HG03045 (cell line): ENCODE results near the gene AMELX.

Source experiments
- ATAC-seq: cut with Tn5 transposase; IDR thresholded peaks from one replicate; pipeline ENCODE4 v1.9.1; 2021; ENCODE audit warnings: mild to moderate bottlenecking, moderate library complexity; ENCODE audit not compliant: unreplicated experiment

The AMELX gene

DNA sequence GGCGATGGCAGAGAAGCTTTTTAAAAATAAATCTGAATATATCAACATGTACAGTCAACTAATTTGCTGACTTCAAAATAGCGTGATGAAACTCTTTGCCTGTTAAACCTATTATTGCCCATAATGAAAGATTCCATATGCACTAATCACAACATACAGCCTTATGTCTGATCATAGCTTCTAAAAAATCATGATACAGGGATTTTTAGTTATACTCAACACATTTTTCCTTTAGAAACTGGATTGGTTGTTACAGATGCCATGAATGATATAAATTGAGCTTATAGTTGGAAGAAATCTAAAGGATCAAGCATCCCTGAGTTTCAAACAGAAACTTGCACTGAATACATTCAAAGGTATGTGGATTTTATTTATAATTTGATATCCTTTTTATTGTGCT, at the start of gene AMELX:
AMELX (plus strand) TSS at position 301 of the 400 bp plus-strand sequence. CDS start 1,376 bp downstream, outside the sequence.
- ATAC-seq, result no peak

DNA sequence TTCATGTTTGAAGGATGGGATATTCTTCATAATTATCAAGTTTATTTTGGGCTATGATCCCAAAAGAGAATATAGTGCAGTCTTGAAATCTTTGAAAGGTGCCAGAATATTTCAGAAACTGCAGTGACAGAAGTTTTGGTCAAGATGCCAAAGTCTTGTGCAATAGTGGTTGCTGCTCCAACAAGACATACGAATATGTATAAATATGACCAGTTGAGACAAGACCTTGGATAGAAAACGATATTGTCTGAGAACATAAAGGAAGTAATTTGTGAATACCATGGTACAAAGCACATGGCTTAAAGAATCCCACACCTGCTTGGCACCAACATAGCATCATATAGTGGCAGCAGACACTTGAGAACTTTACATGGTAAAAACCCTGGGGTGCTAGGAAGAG, 48.6 kb upstream of the AMELX start:
- ATAC-seq, result no peak

DNA sequence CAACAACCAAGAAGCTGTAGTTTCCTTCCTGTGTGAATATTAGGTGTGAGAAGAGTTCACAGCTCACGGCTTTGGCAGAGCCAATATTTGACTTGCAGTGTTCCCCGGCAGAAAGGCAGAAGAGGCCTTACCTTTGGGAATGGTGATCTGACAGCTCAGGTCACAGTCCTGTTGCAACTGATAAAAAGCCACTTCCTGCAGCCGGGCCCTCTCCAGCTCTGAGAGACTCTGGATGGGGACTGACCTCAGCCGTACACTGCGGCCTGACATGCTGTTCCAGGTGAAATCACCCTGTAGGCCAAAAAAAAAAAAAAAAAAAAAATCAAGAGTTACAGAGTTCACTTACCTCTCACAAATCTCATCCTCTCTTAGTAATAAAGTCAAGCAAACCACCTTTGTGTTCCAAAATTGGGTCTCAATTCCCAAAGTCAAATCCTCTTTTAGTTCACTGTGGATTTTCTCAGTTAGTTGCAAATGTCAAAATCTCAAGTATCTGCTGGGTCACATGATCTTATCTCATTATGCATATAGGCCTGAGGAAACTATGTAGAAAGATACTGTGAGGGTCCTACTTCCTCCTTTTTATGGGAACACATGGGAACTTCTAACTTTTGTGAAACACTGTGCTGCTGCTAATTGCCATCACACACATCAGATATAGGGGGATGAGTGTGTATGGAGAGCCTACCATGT, 38.6 kb upstream of the AMELX start:
- no peak for ATAC-seq

DNA sequence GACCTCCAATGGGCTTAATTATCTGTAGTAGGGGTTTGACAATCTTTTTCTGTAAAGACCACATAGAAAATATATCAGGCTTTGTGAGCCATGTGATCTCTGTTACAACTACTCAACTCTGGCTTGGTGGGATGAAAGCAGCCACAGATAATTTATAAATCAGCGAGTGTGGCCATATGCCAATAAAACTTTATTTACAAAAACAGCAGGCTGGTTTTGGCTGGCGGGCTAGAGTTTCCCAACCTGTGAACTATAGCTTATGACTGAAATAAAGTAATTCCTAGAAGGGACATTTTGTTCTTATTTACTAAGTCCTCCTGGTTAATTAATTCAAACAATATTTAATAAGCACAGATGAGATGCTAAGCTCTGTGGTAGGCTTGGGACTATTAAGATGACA, 35.9 kb upstream of the AMELX start:
- ATAC-seq, result no peak

DNA sequence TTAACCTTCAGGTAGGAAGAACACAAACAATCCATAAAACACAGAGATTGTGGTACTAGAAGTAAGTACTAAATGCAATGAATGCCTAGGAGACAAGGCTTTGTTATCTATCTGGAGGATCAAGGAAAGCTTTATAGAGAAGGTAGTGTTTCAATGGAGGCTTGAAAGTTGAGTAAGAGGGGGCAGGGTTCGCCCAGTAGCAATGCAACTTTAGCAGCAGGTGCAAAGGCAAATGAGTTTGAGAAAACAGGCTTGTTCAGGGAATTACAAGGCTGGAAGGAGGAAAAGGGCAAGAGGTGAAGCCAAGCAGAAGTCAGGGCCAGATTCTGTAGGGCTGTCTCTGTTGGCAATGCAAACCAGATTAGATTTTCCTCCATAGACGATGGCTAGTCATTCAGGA, 35.5 kb upstream of the AMELX start:
- no peak for ATAC-seq

DNA sequence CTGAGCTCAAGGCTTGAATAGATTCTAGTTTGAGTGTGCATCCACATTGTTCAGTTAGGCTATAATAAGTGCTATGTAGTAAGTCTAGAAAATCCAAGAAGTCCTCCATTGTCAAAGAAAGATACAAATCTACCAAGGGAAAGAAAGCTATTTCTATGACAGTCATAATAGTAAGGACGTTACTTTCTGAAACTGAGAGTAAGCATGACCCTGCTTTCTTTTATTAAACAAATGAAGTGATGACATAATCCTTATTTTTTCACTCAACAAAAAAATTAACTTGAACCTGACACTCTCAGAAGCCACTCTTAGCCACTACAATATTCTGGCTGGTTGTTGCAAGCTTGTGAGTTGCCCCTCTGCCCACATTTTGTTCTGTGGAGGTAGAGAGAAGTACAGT, 33.8 kb upstream of the AMELX start:
- ATAC-seq, result no peak

DNA sequence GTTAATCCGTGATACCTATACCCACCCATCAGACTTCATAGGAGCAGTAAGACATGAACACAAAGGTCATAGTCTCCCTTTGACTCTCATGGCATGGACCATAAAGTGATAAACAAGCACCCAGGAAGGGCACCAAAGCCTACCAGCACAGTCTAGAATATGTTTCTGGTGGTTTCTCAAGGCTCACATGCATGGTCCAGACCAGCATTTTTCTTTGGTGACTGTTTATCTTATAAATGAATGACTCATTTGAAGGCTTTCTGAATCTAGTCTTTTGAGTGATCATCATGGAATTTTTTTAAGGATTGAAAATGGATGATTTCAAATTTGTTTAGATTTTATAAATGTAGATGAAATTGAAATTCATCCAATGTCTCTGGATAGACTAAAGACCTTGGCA, 32.0 kb upstream of the AMELX start:
- ATAC-seq, result no peak

DNA sequence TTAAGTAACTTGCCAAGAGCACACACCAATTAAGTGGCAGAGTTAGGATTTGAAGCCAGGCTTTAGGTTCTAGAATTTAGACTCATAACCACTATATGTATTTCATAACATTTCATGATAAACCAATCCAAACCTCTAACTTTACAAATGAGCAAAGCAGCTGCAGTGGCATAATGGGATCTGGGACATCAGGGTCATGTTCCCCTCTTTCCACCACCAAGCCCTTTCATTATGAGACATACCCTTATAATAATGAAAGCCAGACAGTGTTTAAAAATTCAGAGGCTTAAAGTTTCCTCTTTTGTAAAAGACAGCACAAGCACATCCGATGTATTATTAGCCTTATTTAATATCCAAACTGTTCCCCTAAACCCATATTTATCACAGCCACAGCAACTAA, 28.3 kb upstream of the AMELX start:
- ATAC-seq, result no peak

DNA sequence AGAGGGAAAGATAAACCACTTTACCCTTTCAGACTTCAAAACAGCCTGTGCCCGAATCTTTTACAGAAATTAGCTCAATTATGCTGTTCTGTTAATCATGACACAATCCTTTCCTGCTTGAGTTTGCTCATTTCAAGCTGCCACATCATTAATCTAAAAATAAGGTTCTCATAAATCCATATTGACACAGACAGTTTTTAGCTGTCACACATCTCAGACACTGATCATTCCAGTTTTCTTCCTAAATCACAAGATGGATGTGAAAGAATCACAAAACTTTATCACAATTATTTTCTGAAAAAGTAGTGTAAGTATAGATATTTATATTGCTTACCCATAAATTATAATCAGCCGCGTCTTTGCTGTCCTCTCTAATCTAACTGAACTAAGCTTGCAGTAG, 27.9 kb upstream of the AMELX start:
- no peak for ATAC-seq

DNA sequence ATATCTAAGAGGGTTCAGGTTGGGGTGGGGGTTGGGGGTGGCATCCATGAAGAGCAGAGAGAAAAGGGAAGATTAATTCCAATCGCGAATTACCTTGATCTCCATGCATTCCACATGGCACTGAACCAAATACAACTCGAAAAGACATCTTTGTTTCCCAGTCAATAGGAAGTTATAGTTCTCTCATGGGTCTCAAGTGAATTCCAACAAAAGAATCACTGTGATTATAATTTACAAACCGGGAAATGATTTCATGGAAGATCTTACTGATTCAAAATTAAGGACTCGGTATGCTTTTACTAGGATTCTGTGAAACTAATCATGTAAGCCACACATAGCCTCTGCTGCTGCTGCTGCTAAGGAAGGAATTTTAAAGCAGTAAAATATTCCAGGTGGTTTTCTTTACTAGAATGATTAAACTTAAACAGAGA, 26.6 kb upstream of the AMELX start:
- no peak for ATAC-seq

DNA sequence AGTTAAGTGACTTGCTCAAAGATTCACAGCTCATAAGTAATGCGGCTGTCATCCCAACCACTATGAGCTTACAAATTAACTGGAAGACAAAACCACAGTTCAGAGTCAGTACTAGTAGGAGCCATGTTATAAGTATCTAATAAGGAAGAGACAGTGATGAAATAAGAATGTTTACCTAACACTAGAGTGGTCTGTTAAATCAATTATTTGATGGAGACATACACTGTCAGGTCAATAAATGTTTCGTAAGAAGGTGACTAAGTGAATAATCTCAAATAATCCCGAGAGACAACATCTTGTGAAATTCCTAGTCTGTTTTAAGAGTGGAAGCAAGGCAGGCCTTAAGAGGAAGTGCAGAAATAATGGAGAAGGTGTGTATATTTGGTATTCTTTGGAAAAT, 25.8 kb upstream of the AMELX start:
- no peak for ATAC-seq

DNA sequence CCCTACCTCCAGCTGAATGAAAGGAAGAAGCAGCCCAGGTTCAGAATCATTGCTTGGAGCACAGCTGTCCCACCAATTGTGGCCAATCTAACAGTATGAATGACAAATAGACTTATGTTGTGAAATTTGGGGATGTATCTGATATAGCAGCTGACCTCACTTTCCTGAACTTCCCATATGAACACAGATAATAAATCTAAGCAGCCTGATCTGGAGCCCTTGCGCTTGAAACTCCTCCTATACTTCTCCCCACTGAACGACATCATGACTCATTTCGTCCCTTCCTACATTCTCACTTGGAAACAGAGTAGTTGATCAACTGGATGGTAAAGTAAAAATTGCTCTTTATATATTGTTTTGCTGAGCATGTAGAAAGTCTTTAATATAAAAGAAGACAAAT, 24.2 kb upstream of the AMELX start:
- ATAC-seq, result no peak

DNA sequence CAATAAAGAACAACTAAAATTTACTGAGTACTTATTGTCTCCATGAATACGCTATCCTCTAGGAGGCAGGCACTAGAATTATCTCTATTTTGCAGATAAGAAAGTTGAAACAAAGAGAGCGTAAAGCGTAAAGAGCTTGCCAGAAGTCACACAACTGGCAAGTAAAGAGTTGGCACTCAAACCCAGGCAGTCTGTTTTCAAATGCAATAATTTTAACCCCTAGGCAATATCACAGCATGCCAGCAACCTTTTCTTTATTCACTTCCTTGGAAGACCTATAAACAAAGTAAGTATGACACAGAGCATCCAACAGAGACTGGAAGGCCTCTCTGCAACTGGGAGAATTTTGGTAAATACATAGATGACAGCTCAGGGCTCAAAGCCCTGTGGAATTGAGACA, 23.2 kb upstream of the AMELX start:
- ATAC-seq, result no peak

DNA sequence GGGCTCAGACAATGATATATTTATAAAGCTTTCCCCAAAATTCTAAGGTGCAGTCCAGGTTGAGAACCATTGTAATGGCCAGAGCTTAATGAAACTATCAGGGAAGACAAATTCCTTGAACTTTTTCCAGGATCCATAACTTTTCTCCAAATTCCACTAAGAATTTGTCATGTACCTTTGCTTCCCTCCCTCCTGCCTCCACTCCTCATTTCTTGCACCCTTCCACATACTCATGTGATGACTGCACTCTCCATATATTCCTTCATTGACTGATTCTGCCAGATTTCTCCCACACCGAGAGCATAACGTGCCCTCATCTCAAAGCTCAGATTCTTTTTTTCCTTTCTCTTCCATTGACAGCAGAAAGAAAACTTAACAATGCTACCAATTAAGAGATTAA, 20.9 kb upstream of the AMELX start:
- ATAC-seq, result no peak

DNA sequence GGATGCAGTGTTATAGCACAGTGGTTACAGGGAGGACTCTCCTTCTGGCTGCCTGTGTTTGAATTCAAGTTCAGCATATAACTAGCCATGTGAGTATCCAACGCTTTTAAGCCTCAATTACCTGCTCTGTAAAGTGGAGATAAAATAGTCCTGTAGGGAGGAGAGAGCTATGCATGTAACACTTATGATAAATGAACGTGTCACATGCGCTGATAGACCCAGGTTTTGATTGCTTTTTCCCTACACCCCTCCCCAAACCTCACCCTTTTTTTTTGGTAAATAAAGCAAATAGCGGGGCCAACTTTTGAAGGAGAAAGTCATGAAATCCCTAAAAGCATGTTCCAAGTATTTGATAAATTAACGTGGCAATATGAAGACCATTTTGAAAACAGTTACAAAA, 20.4 kb upstream of the AMELX start:
- no peak for ATAC-seq

DNA sequence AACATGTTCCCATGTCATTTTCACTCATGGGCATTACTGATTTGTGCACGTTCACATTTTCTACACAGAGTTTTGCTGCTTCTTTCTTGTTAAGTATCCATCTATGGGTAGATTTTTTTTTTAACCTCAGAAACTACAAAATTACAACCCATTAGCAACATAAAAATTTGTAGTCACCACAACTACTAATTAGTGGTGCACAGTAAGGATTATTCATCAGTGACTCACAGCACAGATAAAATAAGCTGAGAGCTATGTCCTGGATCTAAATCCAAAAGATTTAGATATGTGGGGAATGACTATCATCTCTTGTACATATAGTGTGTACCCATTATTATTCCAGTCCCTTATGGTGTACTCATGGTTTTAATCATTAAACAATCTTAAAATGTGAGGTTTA, 19.7 kb upstream of the AMELX start:
- no peak for ATAC-seq

DNA sequence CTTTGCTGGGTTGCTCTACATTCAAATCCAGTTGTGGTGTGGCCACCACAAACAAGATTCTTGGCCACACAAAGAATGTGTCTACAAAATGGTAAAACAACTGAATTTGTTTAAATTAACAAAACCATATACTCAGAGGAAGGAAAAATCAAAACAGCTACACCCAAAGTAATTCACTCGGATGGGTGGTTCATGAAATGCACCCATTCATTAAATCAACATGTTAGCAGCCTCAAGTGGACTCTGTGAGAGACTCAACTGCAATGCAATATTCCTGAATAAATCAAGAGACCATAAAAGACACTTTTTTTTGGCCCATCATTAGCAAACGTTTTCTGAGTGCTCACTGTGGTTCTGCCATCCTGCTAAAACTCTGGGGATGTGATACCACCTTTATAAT, 11.2 kb upstream of the AMELX start:
- no peak for ATAC-seq

DNA sequence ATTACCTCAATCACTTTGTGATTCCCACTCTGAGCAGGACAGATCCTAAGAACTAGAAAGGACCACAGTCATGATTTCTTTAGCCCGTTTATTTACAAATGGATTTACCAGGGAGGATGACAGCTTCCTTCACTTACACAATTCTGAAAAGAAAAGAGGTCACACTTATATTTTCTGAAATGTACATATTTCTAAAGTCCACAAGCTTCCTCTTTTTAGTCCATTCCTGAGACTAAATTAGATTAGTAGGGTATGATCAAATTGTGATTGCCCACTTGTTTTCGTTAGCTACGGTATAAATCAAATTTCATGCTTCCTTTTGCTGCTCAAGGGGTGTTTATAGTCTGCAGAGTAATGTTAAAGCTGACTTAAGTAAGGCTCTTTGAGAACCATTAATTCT, 7.6 kb upstream of the AMELX start:
- ATAC-seq, result no peak

DNA sequence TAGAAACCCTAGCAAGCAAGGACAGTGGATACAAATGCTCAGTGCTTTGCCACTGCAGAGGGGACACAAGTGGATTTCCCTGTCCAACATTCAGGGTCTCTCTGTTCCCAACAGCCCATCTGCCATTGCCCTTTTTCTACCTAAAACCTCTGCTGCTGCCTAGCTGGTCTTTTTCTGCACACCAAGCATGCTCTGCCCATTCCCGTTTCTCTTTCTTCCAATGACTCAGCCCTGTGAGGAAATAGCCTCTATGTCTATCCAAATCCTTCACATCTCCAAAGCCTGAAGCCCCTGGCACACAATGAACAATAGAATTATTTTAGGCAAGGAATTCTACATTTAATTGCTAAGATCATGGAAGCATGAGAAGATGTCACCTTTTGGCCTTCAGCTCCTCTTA, 5.7 kb upstream of the AMELX start:
- no peak for ATAC-seq

DNA sequence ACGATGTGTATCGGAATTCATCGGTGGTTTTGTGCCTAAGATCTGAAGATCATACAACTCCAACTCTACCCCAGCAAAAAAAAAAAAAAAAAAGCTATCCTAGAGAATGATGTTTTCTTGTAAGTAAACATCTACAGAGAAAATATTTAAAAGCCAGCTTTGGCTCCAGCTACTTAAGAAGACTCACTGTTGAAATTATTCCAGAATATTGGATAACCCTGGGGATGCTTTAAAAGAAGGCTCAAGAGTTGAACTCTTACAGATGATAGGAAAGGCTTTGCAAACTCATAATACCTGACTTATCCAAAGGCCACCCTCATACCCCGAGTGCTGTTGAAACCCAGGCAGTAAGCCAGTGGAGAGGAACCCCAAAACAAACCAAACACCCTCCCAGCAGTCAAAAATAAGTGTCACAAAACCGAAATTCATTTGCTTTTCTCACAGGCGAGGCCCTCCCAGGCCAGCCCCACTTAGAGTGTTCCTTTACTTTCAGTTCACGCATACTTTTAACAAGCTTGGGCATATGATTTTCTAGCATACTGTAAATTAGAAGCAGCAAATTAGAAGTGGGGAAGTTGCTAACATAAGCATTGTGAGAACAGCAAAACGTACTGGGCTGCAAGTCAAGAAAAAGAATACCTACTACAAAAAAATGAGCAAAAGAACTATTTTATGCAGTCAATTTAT, 2.7 kb upstream of the AMELX start:
- no peak for ATAC-seq

DNA sequence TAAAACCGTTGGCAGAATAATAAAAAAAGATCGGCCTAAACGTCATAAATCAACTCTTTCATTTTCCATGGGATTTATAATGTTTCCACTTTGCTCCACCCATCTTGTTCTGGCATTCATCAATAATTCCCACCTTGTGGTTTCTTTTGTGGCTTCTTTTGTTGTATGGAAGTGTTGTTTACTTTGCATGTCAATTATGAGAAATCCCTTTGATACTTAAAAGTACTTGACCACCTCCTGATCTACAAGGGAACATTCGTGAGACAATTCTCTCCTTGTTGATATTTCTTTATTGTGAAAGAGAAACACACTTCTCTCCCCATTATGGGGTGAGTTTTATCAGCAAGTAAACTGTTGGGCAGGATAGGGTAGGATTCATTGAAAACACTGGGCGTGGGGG, 2.8 kb downstream of the AMELX start:
- ATAC-seq, result no peak

DNA sequence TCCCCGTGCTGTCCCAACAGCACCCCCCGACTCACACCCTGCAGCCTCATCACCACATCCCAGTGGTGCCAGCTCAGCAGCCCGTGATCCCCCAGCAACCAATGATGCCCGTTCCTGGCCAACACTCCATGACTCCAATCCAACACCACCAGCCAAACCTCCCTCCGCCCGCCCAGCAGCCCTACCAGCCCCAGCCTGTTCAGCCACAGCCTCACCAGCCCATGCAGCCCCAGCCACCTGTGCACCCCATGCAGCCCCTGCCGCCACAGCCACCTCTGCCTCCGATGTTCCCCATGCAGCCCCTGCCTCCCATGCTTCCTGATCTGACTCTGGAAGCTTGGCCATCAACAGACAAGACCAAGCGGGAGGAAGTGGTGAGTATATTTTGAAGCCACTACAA, 5.4 kb downstream of the AMELX start:
- no peak for ATAC-seq

DNA sequence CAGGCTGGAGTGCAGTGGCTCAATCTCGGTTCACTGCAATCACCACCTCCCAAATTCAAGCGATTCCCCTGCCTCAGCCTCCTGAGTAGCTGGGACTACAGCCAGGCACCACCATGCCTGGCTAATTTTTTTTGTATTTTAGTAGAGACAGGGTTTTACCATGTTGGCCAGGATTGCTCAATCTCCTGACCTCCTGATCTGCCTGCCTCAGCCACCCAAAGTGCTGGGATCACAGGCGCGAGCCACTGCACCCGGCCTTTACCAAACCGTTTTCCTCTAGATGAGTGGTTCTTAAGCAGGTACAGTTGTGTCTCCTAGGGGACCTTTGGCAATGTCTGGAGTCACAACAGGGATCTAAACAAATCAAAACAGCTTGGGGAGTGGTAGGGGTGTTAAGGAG, 11.6 kb downstream of the AMELX start:
- ATAC-seq, result no peak
